Measurements from ENCODE around the gene NUDT1.

Gene NUDT1

GRCh38 chr7:2241580-2242540 is at the start of gene NUDT1, which contains the start of gene MRM2:
NUDT1 (plus strand) TSS chr7:2242226; CDS start chr7:2244575, 2,349 bp downstream.
MRM2 (minus strand) TSS chr7:2242205; CDS start chr7:2242169, 36 bp downstream.
- peak; percentile 74 for DNase-seq

- DNase-seq = no peak
Observed at GRCh38 chr7:2192831-2193534, 49.0 kb upstream of the NUDT1 start.

GRCh38 chr7:2193575-2194305 is 48.3 kb upstream of the NUDT1 start:
- DNase-seq = no peak

GRCh38 chr7:2195400-2196246 is 46.4 kb upstream of the NUDT1 start:
- DNase-seq = peak; percentile 9

GRCh38 chr7:2196381-2197378 is 45.3 kb upstream of the NUDT1 start:
- no peak for DNase-seq

- no peak for DNase-seq
Observed at GRCh38 chr7:2197436-2198155, 44.4 kb upstream of the NUDT1 start.

GRCh38 chr7:2198206-2198605 is 43.8 kb upstream of the NUDT1 start:
- DNase-seq = no peak

- no peak for DNase-seq
Observed at GRCh38 chr7:2198760-2199159, 43.3 kb upstream of the NUDT1 start.

GRCh38 chr7:2199528-2199927 is 42.5 kb upstream of the NUDT1 start:
- no peak for DNase-seq

GRCh38 chr7:2199956-2200583 is 42.0 kb upstream of the NUDT1 start:
- DNase-seq = no peak

GRCh38 chr7:2200584-2200980 is 41.4 kb upstream of the NUDT1 start:
- DNase-seq = no peak

GRCh38 chr7:2201128-2201527 is 40.9 kb upstream of the NUDT1 start:
- DNase-seq = no peak

- DNase-seq = no peak
Observed at GRCh38 chr7:2201686-2202360, 40.2 kb upstream of the NUDT1 start.

- DNase-seq = no peak
Observed at GRCh38 chr7:2202361-2202761, 39.7 kb upstream of the NUDT1 start.

- DNase-seq = no peak
Observed at GRCh38 chr7:2202901-2203765, 38.9 kb upstream of the NUDT1 start.

GRCh38 chr7:2203766-2204300 is 38.2 kb upstream of the NUDT1 start:
- no peak for DNase-seq

- no peak for DNase-seq
Observed at GRCh38 chr7:2204446-2204845, 37.6 kb upstream of the NUDT1 start.
